SK-N-SH treated with all-trans-retinoic acid at 6 μM for 48 hours (cell line): ENCODE measurements around the gene HEXIM1.

ENCODE experiments used
- ATAC-seq: fragments of 200-7000 bp; cut with Tn5 transposase; 3 replicates; pipeline ENCODE4 v1.9.1; 2020; ENCODE audit warnings: mild to moderate bottlenecking, moderate library complexity
- BACH2 ChIP-seq: fragments of 250-450 bp; sonication (Bioruptor Pico); IDR thresholded peaks from 2 replicates; pipeline ENCODE4 v1.9.0; 2021; ENCODE audit warnings: mild to moderate bottlenecking, borderline replicate concordance
- CREB5 ChIP-seq: fragments of 250-450 bp; sonication (Bioruptor Pico); IDR thresholded peaks from 2 replicates; pipeline ENCODE4 v1.5.1; 2020; ENCODE audit warnings: low read depth, mild to moderate bottlenecking, moderate library complexity
- CSDC2 ChIP-seq: fragments of 250-450 bp; sonication (Bioruptor Pico); IDR thresholded peaks from 2 replicates; pipeline ENCODE4 v1.5.0; 2020; ENCODE audit warnings: mild to moderate bottlenecking, moderate library complexity
- CSRNP3 ChIP-seq: fragments of 250-450 bp; sonication (Bioruptor Pico); IDR thresholded peaks from 2 replicates; pipeline ENCODE4 v1.5.1; 2021; ENCODE audit warnings: mild to moderate bottlenecking, moderate library complexity
- GLIS3 ChIP-seq: fragments of 250-450 bp; sonication (Bioruptor Pico); IDR thresholded peaks from 2 replicates; pipeline ENCODE4 v1.5.0; 2020; ENCODE audit warnings: mild to moderate bottlenecking, moderate library complexity
- OSR1 ChIP-seq: fragments of 250-450 bp; sonication (Bioruptor Pico); IDR thresholded peaks from 2 replicates; pipeline ENCODE4 v1.8.0; 2022; ENCODE audit warnings: moderate library complexity, mild to moderate bottlenecking, inconsistent platforms
- PATZ1 ChIP-seq: fragments of 250-450 bp; sonication (Bioruptor Pico); IDR thresholded peaks from 2 replicates; pipeline ENCODE4 v1.8.0; 2020; ENCODE audit warnings: mild to moderate bottlenecking, moderate library complexity, borderline replicate concordance
- POU6F1 ChIP-seq: fragments of 250-450 bp; sonication (Bioruptor Pico); IDR thresholded peaks from 2 replicates; pipeline ENCODE4 v1.8.0; 2021; ENCODE audit warnings: low read depth, mild to moderate bottlenecking, moderate library complexity, borderline replicate concordance
- PPARA ChIP-seq: fragments of 250-450 bp; sonication (Bioruptor Pico); IDR thresholded peaks from 2 replicates; pipeline ENCODE4 v1.5.0; 2020; ENCODE audit warnings: mild to moderate bottlenecking, borderline replicate concordance
- RARB ChIP-seq: fragments of 250-450 bp; sonication (Bioruptor Pico); IDR thresholded peaks from 2 replicates; pipeline ENCODE4 v1.8.0; 2021; ENCODE audit warnings: mild to moderate bottlenecking, moderate library complexity
- SNAI2 ChIP-seq: fragments of 250-450 bp; sonication (Bioruptor Pico); IDR thresholded peaks from 2 replicates; pipeline ENCODE4 v1.5.0; 2020; ENCODE audit warnings: mild to moderate bottlenecking, moderate library complexity
- TCF4 ChIP-seq: fragments of 250-450 bp; sonication (Bioruptor Pico); IDR thresholded peaks from 2 replicates; pipeline ENCODE4 v1.8.0; 2021; ENCODE audit warnings: mild to moderate bottlenecking, moderate library complexity, borderline replicate concordance
- TOX ChIP-seq: fragments of 250-450 bp; sonication (Bioruptor Pico); IDR thresholded peaks from 2 replicates; pipeline ENCODE4 v1.8.0; 2021; ENCODE audit warnings: mild to moderate bottlenecking, moderate library complexity, borderline replicate concordance
- TSHZ2 ChIP-seq: fragments of 250-450 bp; sonication (Bioruptor Pico); IDR thresholded peaks from 2 replicates; pipeline ENCODE4 v1.5.0; 2020; ENCODE audit warnings: mild to moderate bottlenecking, moderate library complexity
- ZC3H10 ChIP-seq: fragments of 250-450 bp; sonication (Bioruptor Pico); IDR thresholded peaks from 2 replicates; pipeline ENCODE4 v1.5.1; 2021; ENCODE audit warnings: mild to moderate bottlenecking, moderate library complexity
- ZFP3 ChIP-seq: fragments of 250-450 bp; sonication (Bioruptor Pico); IDR thresholded peaks from 2 replicates; pipeline ENCODE4 v1.5.0; 2020; ENCODE audit warnings: mild to moderate bottlenecking, moderate library complexity
- ZFP30 ChIP-seq: fragments of 450-650 bp; formaldehyde crosslinking; IDR thresholded peaks from 2 replicates; pipeline ENCODE4 v1.5.0; 2022; ENCODE audit warnings: mild to moderate bottlenecking, moderate library complexity
- ZNF565 ChIP-seq: fragments of 450-650 bp; formaldehyde crosslinking; conservative IDR thresholded peaks from 2 replicates; pipeline ENCODE4 v1.5.0; 2020; ENCODE audit warnings: low read depth, mild to moderate bottlenecking, moderate library complexity
- ZNF70 ChIP-seq: fragments of 450-650 bp; formaldehyde crosslinking; IDR thresholded peaks from 2 replicates; pipeline ENCODE4 v1.5.0; 2020; ENCODE audit warnings: mild to moderate bottlenecking, moderate library complexity
- ZNF8 ChIP-seq: fragments of 450-650 bp; formaldehyde crosslinking; IDR thresholded peaks from 2 replicates; pipeline ENCODE4 v1.5.0; 2020; ENCODE audit warnings: mild to moderate bottlenecking, moderate library complexity

The HEXIM1 gene

GRCh38 chr17:45120558-45120957 lies 27.7 kb upstream of the HEXIM1 start:
- no peak for ATAC-seq
- no peak for TF ChIP-seq ZNF8 (CRISPR knock-in tag)
- TF ChIP-seq TCF4 (CRISPR knock-in tag), result no peak
- no peak for TF ChIP-seq PATZ1 (CRISPR knock-in tag)
- TF ChIP-seq POU6F1 (CRISPR knock-in tag), result no peak
- no peak for TF ChIP-seq ZNF565 (CRISPR knock-in tag)
- TF ChIP-seq TOX (CRISPR knock-in tag), result no peak

GRCh38 chr17:45121055-45121454 lies 27.2 kb upstream of the HEXIM1 start:
- ATAC-seq, result no peak

More at GRCh38 chr17:45121055-45121454, 27.2 kb upstream of the HEXIM1 start:
- TF ChIP-seq ZNF70 (CRISPR knock-in tag) (no peak), TOX (CRISPR knock-in tag) (no peak), PPARA (CRISPR knock-in tag) (no peak), ZNF8 (CRISPR knock-in tag) (no peak), ZC3H10 (CRISPR knock-in tag) (no peak), BACH2 (no peak), TSHZ2 (no peak), ZFP30 (CRISPR knock-in tag) (no peak), ZNF565 (CRISPR knock-in tag) (no peak), GLIS3 (CRISPR knock-in tag) (no peak), CSRNP3 (CRISPR knock-in tag) (no peak), OSR1 (CRISPR knock-in tag) (no peak), SNAI2 (CRISPR knock-in tag) (no peak), TCF4 (CRISPR knock-in tag) (no peak), POU6F1 (CRISPR knock-in tag) (no peak), ZFP3 (CRISPR knock-in tag) (no peak), CSDC2 (CRISPR knock-in tag) (no peak), RARB (CRISPR knock-in tag) (no peak), CREB5 (CRISPR knock-in tag) (no peak)
